SW480 (cell line): ENCODE data around the gene GFAP.

Experiments
- DNase-seq: peaks from one replicate; pipeline ENCODE4 v3.0.0-alpha.2; 2016; ENCODE audit warnings: low spot score

The GFAP gene

DNA sequence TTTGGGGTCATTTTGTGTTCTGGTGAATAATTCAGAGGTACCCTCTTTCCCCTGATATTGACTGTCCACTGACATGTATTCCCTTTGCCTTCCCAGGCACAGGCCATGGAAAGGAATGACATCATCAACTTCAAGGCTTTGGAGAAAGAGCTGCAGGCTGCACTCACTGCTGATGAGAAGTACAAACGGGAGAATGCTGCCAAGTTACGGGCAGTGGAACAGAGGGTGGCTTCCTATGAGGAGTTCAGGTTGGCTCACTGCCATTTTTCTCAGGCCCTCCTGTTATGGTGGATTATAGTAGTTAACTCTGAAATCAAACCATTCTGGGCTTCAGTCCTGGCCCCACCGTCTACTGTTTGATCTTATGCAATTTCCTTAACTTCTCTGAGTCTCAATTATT lies 14.4 kb downstream of the GFAP start:
- no peak for DNase-seq

GRCh38 chr17:44899074-44899782 lies 16.1 kb downstream of the GFAP start, which contains the start of gene EFTUD2:
EFTUD2 (minus strand) TSS chr17:44899445; CDS start chr17:44894521, 4,924 bp downstream.
- peak; percentile 89 for DNase-seq

DNA sequence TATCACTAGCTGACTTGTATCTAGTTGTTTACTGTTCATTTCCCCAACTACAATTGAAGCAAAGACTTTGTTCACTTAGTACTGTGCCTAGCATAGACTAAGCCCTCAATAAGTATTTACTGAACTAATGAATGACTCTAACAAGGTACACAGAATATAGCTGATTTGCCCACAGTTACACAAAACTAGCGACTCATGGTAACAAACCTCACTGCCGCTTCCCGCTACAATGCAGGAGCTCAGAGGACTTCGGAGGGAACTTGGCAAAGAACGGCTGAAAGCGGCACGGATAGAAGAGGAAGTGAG lies 16.6 kb downstream of the GFAP start:
- DNase-seq: no peak

- no peak for DNase-seq
Observed at GRCh38 chr17:44894642-44895041, 20.7 kb downstream of the GFAP start.

DNA sequence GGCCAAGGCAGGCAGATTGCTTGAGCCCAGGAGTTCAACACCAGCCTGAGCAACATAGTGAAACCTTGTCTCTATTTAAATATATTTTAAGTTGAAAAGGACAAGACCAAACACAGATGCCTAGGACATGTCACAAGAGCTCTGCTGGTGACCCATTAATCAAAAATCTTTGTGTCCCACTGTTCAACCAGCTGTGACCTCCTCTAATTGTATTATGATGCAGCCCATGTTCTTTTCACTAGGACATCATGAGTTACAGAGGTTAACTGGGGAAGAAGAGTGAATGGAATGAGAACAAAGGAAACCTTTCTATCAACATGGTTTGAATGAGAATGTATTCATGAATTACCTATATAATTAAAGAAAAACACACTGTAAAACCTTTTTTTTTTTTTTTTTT lies 23.1 kb downstream of the GFAP start:
- DNase-seq: no peak

GRCh38 chr17:44889003-44889402 lies 26.3 kb downstream of the GFAP start:
- DNase-seq: no peak

- DNase-seq: no peak
Observed at GRCh38 chr17:44887971-44888954, 27.0 kb downstream of the GFAP start.

DNA sequence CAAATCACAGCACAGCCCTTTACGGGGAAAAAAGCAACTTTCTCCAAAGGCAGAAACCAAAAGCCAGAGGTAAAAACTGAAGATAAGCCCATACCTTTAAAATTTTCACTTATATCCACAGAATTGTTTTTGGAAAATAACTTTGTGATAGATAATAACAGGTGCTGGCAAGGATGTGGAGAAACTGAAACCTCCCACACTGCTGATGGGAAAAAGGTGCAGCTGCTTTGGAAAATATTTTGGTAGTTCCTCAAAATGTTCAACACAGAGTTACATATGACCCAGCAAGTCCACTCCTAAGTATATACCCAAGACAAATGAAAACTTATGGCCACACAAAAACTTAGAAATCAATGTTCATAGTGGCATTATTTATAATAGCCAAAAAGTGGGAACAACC lies 28.3 kb downstream of the GFAP start:
- no peak for DNase-seq

- no peak for DNase-seq
Observed at GRCh38 chr17:44884941-44885340, 30.4 kb downstream of the GFAP start.

GRCh38 chr17:44881145-44881544 lies 34.2 kb downstream of the GFAP start:
- DNase-seq: no peak

DNA sequence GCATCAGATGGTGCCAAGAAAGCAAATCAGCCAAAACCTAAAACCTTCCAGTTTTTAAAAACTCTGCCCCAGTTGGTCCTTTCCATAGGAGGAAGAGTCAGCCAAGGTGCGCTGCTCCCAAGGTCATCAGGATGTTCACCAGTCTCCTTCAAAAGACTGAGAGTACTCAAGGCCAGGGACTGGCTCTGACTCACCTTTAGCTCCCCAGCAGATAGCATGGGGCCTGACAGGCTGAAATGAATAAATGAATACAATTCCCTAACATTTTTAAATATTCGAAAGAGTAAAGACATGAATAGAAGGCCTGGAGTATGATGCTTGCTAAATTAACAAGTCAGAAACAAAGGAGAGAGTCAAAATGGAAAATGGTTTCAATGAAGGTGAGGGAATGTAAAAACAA lies 35.2 kb downstream of the GFAP start:
- no peak for DNase-seq

DNA sequence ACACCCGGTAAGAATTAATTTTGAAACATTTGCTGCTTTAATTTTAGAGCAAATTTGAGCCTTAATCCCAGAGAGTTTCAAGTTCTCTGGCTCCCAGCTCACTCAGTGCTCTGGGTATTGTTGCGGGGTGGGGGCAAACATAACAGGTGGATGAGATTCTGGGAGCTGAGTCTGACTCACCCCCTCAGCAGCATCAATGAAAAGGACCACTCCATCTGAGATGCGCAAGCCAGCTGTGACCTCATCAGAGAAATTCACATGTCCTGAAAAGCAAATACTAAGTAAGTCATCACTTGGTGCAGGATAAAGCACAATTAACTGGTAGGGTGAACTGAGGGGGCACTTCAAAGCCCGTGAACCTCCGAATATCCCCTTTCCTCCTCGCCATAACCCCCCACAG lies 35.9 kb downstream of the GFAP start:
- DNase-seq: no peak

GRCh38 chr17:44878627-44879221 lies 36.6 kb downstream of the GFAP start:
- peak; percentile 16 for DNase-seq

- no peak for DNase-seq
Observed at GRCh38 chr17:44877121-44877520, 38.2 kb downstream of the GFAP start.

- no peak for DNase-seq
Observed at GRCh38 chr17:44875761-44876160, 39.5 kb downstream of the GFAP start.

DNA sequence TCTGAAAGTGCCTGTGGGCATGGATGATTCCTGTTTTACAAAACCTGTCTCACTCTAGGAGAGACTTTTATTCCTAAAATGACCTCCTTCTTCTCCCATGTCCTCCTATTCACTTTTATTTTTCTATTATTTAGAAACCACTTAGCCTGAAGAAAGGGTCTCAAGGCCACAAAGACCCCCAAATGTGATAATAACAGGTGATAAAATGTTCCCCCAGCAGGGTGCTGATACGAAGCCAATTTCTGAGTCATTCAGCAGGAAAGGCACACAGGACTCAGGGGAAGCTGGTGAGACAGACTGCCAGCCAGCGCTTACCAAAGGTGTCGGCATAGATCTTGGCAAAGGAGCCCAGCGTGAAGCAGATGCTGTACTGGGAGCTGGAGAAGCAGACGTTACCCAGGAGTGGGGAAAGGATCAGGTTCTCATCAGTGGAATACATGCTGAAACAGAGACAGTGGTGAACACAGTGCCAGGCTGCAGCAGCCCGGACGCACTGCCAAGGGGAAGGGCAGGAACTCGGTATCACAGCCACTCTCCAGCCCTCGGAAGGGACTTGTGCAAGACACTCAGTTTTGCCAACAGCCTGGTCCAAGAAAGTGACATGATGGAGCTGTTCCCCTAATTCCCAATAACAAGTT lies 43.0 kb downstream of the GFAP start:
- DNase-seq: no peak

DNA sequence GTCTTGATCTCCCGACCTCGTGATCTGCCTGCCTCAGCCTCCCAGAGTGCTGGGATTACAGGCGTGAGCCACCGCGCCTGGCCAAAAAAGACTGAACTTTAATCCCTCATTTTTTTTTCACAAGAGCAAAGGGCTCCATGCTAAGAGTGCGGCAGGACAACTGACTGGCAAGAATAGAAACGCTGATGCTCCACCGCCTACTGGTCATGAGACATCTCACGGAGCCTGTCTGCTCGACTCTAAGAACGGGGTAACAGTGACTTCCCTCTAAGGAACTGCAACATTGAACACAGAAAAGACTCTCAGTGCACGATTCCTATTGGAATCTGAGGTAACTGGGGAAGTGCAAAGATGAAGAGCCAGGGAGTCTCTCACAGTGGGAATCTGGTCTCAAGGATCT lies 43.7 kb downstream of the GFAP start:
- DNase-seq: no peak

DNA sequence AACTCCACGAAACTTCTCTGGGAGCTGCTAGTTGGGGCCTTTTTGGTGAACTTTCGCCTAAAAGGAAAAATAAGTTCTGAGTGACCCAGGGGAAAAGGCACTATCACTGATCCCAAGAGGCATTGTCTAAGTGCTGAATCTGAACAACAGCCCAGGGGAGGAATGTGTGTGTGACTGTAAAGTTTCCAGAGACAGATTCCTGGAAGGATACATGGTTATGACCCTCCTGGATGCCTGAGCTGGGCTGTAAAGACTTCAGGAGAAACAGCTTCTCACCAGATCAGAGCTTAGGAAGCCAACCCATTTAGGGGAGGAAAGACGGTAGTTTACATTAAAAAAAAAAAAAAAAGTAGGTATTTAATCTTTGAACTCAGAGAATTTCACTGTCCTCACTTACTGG lies 47.5 kb downstream of the GFAP start:
- no peak for DNase-seq

GRCh38 chr17:44865931-44866330 lies 49.4 kb downstream of the GFAP start:
- no peak for DNase-seq

GRCh38 chr17:44865231-44865660 lies 50.1 kb downstream of the GFAP start:
- DNase-seq: peak; percentile 69

- DNase-seq: no peak
Observed at GRCh38 chr17:44864831-44865230, 50.5 kb downstream of the GFAP start.
